ENCODE data around the gene JAKMIP1. TPM values are rescaled to one million over a fixed set of nuclear protein-coding genes. Genes with fewer than 3 reads are reported as not detected.

JAKMIP1 gene
- total RNA-seq, 8 experiments from 2014 or later = 1.0 to 10.8 (median 7.6) TPM; not detected in 3

DNA sequence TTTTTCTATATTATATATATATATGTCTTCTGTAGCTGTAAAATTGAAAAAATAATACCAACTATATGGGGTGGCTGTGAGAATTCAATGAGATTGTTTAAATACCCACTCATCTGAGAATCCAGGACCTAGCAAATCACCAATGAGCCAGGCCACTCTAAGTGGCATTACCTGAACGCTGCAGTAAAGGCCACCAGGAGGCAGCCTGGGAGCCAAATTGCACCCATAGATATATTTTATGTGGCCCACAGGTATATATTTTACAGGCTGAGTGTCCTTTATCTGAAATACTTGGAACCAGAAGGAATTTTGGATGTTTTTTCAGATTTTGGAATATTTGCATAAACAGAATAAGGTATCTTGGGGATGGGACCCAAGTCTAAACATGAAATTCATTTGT lies 124.0 kb downstream of the JAKMIP1 start:
- in situ Hi-C loops (cut with MboI; ENCODE audit: low pct_unique_long_range_greater_than_20kb in 2 of 9, low sequenced_read_pairs in 9 of 9, unreplicated experiment in 9 of 9) = no loop called here

DNA sequence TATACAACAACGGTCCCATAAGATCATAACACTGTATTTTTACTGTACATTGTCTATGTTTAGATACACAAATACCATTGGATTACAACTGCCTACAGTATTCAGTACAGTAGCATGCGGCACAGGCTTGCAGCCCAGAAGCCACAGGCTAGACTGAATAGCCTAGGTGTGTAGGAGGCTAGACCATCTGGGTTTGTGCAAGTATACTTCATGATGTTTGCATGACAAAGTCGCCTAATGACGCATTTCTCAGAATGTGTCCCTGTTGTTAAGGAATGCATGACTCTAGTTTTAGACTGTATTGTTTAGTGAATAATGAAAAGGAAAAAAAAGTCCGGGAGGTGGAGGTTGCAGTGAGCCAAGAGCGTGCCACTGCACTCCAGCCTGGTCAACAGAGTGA lies 125.6 kb downstream of the JAKMIP1 start:
- Histone ChIP-seq H3K27ac (no peak overlapping the region), H3K4me3 (no peak overlapping the region), H3K4me1 (replicated peaks in 1 of 2) (no peaks in the 10 kb centered on the region)
- WGBS, 10 experiments = 7 to 88% (median 74%) methylated on average over 2 to 4 of the region's 6 CpGs
- in situ Hi-C loops (cut with MboI; ENCODE audit: low pct_unique_long_range_greater_than_20kb in 2 of 9, low sequenced_read_pairs in 9 of 9, unreplicated experiment in 9 of 9) = no loop called here
- ATAC-seq (replicated peaks in 6 of 8) = peak in 2 of 8 experiments; percentile 16 to 24

More for the DNA sequence above, 124.0 kb downstream of the JAKMIP1 start:
- no peak for ATAC-seq (replicated peaks in 6 of 8)
- 11 to 40% (median 28%) methylated on average over 1 of the region's 1 CpG; no CpG with 5 or more reads in 6 of the 10 experiments for WGBS, 10 experiments
- Histone ChIP-seq H3K27ac (no peak overlapping the region), H3K4me1 (replicated peaks in 1 of 2) (no peaks in the 10 kb centered on the region), H3K4me3 (no peak overlapping the region)

DNA sequence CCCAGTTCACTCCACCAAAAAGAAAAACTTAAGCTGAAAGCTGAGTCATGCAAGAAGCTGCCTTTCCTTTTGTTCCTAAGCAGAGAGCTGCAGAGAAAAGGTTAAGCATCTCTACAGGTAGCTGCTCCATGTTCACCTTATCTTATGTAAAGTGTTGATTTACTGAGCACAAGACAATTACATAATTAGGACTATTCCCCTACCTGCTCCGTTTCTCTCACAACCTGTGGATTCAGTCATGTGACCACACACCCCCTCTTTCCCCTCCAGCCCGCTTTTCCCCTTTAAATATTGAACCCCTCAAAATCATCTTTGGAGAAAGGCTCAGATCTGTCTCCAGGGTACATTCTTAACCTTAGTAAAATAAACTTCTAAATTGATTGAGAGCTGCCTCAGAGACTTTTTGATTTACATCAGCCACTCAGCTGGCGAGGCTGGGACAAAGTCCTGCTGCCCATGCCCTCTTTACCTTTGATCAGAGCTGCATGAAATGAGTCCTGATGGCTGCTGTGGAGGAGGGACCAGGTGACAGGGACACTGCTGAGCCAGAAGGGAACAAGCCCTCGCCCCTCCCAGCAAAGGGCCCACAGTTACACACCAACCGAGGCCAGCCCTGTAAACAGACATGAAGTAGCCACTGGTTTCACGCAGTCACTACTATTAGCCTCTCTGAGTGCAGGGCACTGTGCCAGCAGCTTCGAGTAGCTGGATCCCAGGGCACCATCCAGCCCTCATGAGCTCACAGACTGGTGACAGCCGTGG lies 128.2 kb downstream of the JAKMIP1 start:
- WGBS, 10 experiments = 0 to 76% (median 65%) methylated on average over 1 to 7 of the region's 8 CpGs; no CpG with 5 or more reads in 2 of the 10 experiments
- in situ Hi-C loops (cut with MboI; ENCODE audit: low pct_unique_long_range_greater_than_20kb in 2 of 9, low sequenced_read_pairs in 9 of 9, unreplicated experiment in 9 of 9) = no loop called here
- peak in 2 of 8 experiments; percentile 57 to 84 for ATAC-seq (replicated peaks in 6 of 8)
- Histone ChIP-seq H3K4me1 (replicated peaks in 1 of 2) (no peaks in the 10 kb centered on the region), H3K4me3 (no peak overlapping the region), H3K27ac (no peak overlapping the region)

DNA sequence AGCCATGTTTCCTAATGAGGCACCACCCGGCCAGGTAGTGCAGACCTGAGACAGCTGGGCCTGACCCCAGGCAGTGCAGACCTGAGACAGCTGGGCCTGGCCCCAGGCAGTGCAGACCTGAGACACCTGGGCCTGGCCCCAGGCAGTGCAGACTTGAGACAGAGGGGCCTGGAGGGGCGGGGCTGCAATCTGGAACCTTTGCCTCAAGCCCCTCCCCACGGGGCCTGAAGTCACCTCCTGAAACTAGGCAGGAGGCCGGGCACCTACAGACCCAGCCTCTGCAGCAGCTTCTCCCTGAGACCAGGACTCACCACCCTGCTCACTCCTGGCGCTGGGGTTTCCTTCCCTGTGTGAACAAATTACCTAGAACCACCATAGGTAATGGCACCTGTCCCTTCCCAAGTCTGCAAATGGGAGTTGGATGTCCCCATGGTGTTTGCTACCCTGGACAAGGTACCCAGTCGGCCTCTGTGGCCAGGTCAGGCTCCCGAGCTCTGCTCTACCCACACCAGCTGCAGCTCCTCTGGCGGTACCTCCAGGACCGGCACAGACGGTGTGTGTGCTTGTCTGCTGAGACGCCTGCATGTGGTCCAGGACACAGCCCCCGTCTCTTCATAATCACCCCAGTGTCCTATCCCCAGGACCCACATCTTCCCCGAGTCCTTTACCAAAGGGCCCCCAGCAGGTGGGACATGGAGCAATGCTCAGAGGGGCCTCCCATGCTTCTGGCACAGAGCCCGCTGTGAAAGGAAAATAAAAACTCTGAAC lies 129.0 kb downstream of the JAKMIP1 start:
- WGBS, 10 experiments = 0 to 100% (median 0%) methylated on average over 1 of the region's 14 CpGs; no CpG with 5 or more reads in 7 of the 10 experiments
- in situ Hi-C loops (cut with MboI; ENCODE audit: low pct_unique_long_range_greater_than_20kb in 2 of 9, low sequenced_read_pairs in 9 of 9, unreplicated experiment in 9 of 9) = no loop called here
- no peak overlapping the region for H3K4me3 ChIP-seq
- no peaks in the 10 kb centered on the region for H3K4me1 ChIP-seq (replicated peaks in 1 of 2)
- no peak for ATAC-seq (replicated peaks in 6 of 8)
- H3K27ac ChIP-seq = no peak overlapping the region

DNA sequence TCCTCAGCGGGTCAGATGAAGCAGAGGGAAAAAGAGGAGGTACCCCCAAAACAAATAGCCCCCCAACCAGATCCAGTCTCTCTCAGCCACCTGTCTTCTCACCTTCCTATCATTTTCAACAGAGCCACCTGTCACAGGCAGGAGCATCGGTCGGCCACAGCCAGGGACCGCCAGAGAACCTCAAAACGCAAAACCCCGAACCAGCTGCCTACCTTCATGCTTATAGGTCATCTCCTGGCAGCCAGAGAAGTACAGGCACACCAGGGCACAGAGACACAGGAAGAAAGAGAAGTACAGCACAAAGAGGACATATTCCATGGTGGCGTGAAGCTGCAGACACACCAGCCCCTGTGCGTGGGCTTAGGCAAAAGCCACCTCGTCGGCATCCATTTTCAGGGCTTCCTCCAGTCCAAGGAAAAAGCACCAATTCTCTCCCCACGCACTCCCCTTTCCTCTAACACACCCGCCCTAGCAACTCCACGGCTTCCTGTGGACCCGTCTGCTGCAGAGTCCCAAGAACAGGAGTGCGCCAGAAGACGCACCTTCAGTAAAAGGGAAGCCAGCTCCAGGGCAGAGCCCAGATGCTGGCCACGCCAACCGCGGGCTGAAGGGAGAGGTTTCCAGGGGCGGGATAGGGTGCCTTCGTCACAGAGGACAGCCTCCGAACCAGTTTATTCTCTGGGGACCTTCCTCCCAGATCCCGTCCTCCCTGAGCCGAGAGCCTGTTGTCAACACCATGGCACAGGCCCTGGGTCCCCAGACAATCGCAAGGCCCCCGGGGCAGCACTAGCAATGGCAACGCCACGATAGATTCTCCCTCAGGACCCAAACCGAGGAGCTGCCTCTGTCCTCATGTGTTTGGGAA lies 130.3 kb downstream of the JAKMIP1 start:
- WGBS, 10 experiments = 20 to 100% (median 79%) methylated on average over 1 to 18 of the region's 29 CpGs; no CpG with 5 or more reads in 1 of the 10 experiments
- Histone ChIP-seq H3K27ac (no peak overlapping the region), H3K4me1 (replicated peaks in 1 of 2) (no peaks in the 10 kb centered on the region), H3K4me3 (no peak overlapping the region)
- in situ Hi-C loops (cut with MboI; ENCODE audit: low pct_unique_long_range_greater_than_20kb in 2 of 9, low sequenced_read_pairs in 9 of 9, unreplicated experiment in 9 of 9) = no loop called here
- no peak for ATAC-seq (replicated peaks in 6 of 8)

DNA sequence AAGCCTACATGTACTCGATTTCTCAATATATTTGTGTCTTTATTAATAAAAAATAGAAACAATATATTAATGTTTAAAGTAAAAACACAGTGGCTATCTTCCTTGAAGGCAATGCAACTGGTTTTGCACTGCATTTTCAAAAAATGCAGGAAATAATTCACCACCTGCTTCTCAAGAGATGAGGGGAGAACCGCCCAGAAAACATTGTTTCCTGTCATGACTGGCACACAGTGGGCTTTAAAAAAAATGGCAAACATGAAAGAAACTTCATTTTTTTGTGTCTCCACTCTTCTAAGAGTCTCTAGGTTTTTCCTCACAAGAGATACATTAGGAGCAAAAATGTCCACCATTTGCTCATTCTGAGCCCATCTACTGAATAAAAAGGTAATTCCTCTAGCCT lies 131.4 kb downstream of the JAKMIP1 start:
- no peak for ATAC-seq (replicated peaks in 6 of 8)
- Histone ChIP-seq H3K27ac (no peak overlapping the region), H3K4me1 (replicated peaks in 1 of 2) (no peaks in the 10 kb centered on the region), H3K4me3 (no peak overlapping the region)
- in situ Hi-C loops (cut with MboI; ENCODE audit: low pct_unique_long_range_greater_than_20kb in 2 of 9, low sequenced_read_pairs in 9 of 9, unreplicated experiment in 9 of 9) = no loop called here
- 0 to 76% (median 60%) methylated on average over 1 to 2 of the region's 2 CpGs; no CpG with 5 or more reads in 1 of the 10 experiments for WGBS, 10 experiments

DNA sequence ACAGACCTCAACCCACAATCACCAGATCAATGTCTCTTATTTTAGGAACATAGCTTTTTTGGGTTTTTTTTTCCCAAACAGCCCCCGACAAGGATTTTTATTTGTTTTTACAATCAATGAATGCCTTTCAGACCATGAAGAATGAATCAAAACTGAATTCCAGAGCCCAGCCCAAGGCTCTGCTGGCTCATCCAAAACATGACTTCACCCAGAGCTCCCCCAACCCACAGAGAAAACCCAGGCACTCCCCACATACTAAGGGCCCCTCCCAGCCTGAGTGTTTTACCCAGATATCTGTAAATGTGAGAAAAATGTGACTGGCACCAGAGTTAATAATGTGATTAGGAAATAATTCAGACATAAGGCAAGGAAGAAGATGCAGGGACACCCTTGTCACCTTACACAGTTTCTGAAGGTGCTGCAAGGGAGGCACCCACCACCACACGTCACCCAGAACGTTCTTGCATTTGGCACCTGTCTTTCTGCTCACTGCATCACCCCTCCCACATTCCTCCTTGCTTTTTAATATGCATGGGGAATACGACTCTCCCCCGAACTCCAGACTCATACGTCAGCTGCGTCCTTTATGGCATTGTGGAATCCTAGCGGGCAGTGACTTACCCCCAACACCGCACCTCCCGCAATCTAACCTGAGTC lies 134.3 kb downstream of the JAKMIP1 start:
- H3K4me1 ChIP-seq (replicated peaks in 1 of 2) = no peaks in the 10 kb centered on the region
- ATAC-seq (replicated peaks in 6 of 8) = peak in 1 of 8 experiments; percentile 53
- no peak overlapping the region for H3K4me3 ChIP-seq
- H3K27ac ChIP-seq = no peak overlapping the region
- in situ Hi-C loops (cut with MboI; ENCODE audit: low pct_unique_long_range_greater_than_20kb in 2 of 9, low sequenced_read_pairs in 9 of 9, unreplicated experiment in 9 of 9) = no loop called here
- WGBS, 10 experiments = 0 to 80% (median 63%) methylated on average over 1 to 9 of the region's 10 CpGs; no CpG with 5 or more reads in 3 of the 10 experiments

DNA sequence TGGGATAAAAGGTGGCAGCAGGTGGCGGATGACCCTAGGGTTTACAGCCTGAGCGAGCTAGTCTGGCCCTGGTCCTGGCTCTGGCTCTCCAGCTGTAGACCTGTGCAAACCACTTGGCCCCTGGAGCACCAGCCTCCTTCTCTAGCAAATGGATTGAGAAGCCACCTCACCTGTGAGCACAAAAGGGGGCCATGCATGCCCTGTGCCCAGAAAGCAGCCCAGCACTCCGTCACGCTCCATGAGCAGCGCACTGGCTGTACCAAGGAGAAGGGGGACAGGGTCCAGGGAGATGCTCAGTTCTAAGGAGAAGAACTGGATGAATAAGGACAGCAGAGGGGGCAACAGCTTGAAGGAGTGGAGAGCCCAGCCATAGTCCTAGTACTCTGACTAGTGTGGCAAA lies 135.2 kb downstream of the JAKMIP1 start:
- H3K4me3 ChIP-seq = no peak overlapping the region
- in situ Hi-C loops (cut with MboI; ENCODE audit: low pct_unique_long_range_greater_than_20kb in 2 of 9, low sequenced_read_pairs in 9 of 9, unreplicated experiment in 9 of 9) = no loop called here
- 0 to 100% (median 60%) methylated on average over 1 to 3 of the region's 5 CpGs; no CpG with 5 or more reads in 7 of the 10 experiments for WGBS, 10 experiments
- no peak overlapping the region for H3K27ac ChIP-seq
- H3K4me1 ChIP-seq (replicated peaks in 1 of 2) = no peaks in the 10 kb centered on the region
- no peak for ATAC-seq (replicated peaks in 6 of 8)

DNA sequence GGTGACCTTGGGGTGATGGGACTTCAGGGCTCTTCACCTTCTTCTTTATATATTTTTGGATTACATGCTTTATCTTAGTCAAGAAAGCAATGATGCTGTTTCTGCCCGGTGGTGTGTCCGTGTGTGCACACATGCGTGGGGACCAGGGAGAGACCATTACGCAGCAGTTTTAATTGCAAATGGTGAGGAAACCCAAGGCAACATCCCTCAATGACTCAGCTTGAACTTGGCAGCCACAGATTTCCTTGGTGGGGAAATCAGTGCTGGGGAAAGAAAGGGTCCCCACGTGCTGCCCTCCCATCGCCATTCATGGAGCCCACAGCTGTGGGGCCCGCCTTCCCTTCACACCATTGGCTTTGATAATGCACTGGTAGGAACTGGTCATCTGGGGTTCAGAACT lies 136.0 kb downstream of the JAKMIP1 start:
- no peak overlapping the region for H3K4me3 ChIP-seq
- no peak overlapping the region for H3K27ac ChIP-seq
- no peak for ATAC-seq (replicated peaks in 6 of 8)
- in situ Hi-C loops (cut with MboI; ENCODE audit: low pct_unique_long_range_greater_than_20kb in 2 of 9, low sequenced_read_pairs in 9 of 9, unreplicated experiment in 9 of 9) = no loop called here
- no peaks in the 10 kb centered on the region for H3K4me1 ChIP-seq (replicated peaks in 1 of 2)
- WGBS, 10 experiments = 80 to 100% (median 85%) methylated on average over 2 to 6 of the region's 7 CpGs; no CpG with 5 or more reads in 5 of the 10 experiments

DNA sequence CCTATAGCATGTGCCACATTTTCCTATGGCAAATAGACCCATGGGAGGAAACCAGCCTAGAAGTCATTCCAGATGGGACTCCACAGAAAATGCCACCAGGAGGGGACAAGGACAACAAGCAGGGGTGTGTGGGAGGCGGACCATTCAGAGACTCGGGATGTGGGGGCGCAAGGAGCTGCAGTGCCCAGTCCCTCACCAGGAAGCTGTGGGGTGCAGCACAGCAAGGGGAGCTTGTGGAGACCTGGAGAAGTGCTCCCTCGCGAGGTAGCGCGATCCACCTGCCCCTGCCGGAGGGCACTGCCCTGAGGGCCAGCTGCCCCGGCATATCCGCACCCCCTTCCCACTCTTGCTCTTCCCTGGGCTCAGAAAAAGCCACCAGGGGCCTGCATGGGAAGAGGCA lies 136.7 kb downstream of the JAKMIP1 start:
- 25 to 87% (median 40%) methylated on average over 1 to 4 of the region's 10 CpGs; no CpG with 5 or more reads in 7 of the 10 experiments for WGBS, 10 experiments
- Histone ChIP-seq H3K4me3 (no peak overlapping the region), H3K27ac (no peak overlapping the region), H3K4me1 (replicated peaks in 1 of 2) (no peaks in the 10 kb centered on the region)
- in situ Hi-C loops (cut with MboI; ENCODE audit: low pct_unique_long_range_greater_than_20kb in 2 of 9, low sequenced_read_pairs in 9 of 9, unreplicated experiment in 9 of 9) = no loop called here
- no peak for ATAC-seq (replicated peaks in 6 of 8)

DNA sequence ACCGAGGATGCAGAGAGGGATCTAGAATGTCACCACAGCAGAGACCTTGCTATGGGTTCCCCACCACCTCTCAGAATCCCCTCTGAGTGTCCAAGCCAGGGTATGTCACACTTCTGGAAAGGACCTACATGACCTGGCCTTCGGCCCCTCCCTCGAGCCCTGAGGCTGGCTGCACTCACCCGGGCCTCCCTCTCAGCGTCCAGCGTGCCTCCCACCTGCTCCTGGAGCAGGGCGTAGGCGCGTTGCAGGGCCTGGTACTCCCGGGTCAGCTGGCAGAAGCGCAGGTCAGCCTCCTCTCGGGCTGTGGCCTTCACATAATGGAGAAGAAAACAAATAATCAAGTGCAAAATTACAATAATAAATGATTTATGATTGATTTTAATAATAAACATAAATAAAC lies 138.2 kb downstream of the JAKMIP1 start:
- no peak for ATAC-seq (replicated peaks in 6 of 8)
- H3K4me3 ChIP-seq = no peak overlapping the region
- in situ Hi-C loops (cut with MboI; ENCODE audit: low pct_unique_long_range_greater_than_20kb in 2 of 9, low sequenced_read_pairs in 9 of 9, unreplicated experiment in 9 of 9) = no loop called here
- H3K27ac ChIP-seq = no peak overlapping the region
- WGBS, 10 experiments = 32 to 94% (median 80%) methylated on average over 1 to 12 of the region's 12 CpGs; no CpG with 5 or more reads in 5 of the 10 experiments
- H3K4me1 ChIP-seq (replicated peaks in 1 of 2) = no peaks in the 10 kb centered on the region

DNA sequence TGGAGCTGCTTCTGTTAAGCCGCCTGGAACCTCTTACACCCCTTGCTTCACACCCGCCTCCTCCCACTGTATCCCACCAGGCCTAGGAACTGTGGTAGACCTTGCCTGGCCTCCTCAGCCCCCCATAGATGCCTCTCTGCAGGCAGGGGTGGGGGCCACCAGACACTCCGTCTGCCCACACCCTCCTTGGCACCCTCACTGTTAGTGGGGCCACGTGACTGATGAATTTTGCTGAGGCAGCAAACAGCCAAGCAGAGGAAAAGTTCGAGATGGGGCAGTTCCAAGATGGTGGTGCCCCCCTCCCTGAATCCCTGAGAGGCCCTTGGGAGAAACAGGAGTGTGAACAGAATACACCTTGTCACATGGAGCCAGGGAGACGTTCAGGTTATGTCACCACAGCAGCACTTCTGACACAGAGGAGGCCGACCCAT lies 141.0 kb downstream of the JAKMIP1 start:
- no peak overlapping the region for H3K27ac ChIP-seq
- no peak for ATAC-seq (replicated peaks in 6 of 8)
- H3K4me3 ChIP-seq = no peak overlapping the region
- WGBS, 10 experiments = 76 to 83% methylated on average over 1 to 4 of the region's 7 CpGs; no CpG with 5 or more reads in 8 of the 10 experiments
- H3K4me1 ChIP-seq (replicated peaks in 1 of 2) = no peaks in the 10 kb centered on the region
- in situ Hi-C loops (cut with MboI; ENCODE audit: low pct_unique_long_range_greater_than_20kb in 2 of 9, low sequenced_read_pairs in 9 of 9, unreplicated experiment in 9 of 9) = no loop called here
